K562 (cell line): ENCODE results near the gene PGAP2. TPM values are rescaled to one million over a fixed set of nuclear protein-coding genes. Genes with fewer than 3 reads are reported as not detected.

ENCODE experiments used
- CEBPG ChIP-seq, 3 experiments: fragments of 200-800 bp in 1 of 3; sonication (Bioruptor generic) in 1 of 3; sonication (generic) in 1 of 3; formaldehyde crosslinking in 1 of 3; IDR thresholded peaks in 2 of 3; conservative IDR thresholded peaks in 1 of 3; 2 replicates each; pipeline versions ENCODE4 v1.6.1 to v1.8.0; 2016 to 2022; ENCODE audit warnings: missing compliant biosample characterization in 2 of 3, missing genetic modification characterization in 2 of 3, mild to moderate bottlenecking in 1 of 3, missing genetic modification reagents in 1 of 3
- CTCF ChIP-seq, 3 experiments: IDR thresholded peaks in 2 of 3; conservative IDR thresholded peaks in 1 of 3; 2 replicates each; pipeline ENCODE4 v1.5.1; 2011 to 2012; ENCODE audit warnings: low read length in 3 of 3, mild to moderate bottlenecking in 3 of 3, control low read depth in 2 of 3, improper control_type of control experiment in 1 of 3, inconsistent platforms in 1 of 3, low read depth in 1 of 3, mixed read lengths in 1 of 3, moderate library complexity in 1 of 3; ENCODE audit not compliant: insufficient read depth in 2 of 3
- RAD21 ChIP-seq, 2 experiments: fragments of 250-450 bp in 1 of 2; fragments of 450-650 bp in 1 of 2; sonication (Bioruptor Pico) in 1 of 2; formaldehyde crosslinking in 1 of 2; IDR thresholded peaks in 1 of 2; conservative IDR thresholded peaks in 1 of 2; 2 replicates each; pipeline versions ENCODE4 v1.4.0 to v1.8.0; 2020 to 2022; ENCODE audit warnings: mild to moderate bottlenecking in 2 of 2, moderate library complexity in 1 of 2
- ZNF140 ChIP-seq: fragments of 250-450 bp; sonication (Bioruptor Pico); IDR thresholded peaks from 2 replicates; pipeline ENCODE4 v1.8.0; 2021; ENCODE audit warnings: moderate library complexity, mild to moderate bottlenecking, inconsistent platforms
- ZNF24 ChIP-seq: fragments of 450-650 bp; IDR thresholded peaks from 2 replicates; pipeline ENCODE4 v1.6.1; 2016
- ZNF561 ChIP-seq: fragments of 450-650 bp; formaldehyde crosslinking; conservative IDR thresholded peaks from 2 replicates; pipeline ENCODE4 v1.4.0; 2020; ENCODE audit warnings: mild to moderate bottlenecking, moderate library complexity
- polyA plus RNA-seq, 8 experiments: library from polyadenylated mRNA; depleted of rRNA in 4 of 8; stranded (reverse) in 5 of 8; unstranded in 3 of 8; fragments of >200 nt; fragmentation: Nextera tagmentation in 2 of 8; fragmentation: Illumina TruSeq in 1 of 8; extraction: Ambion mirVana in 2 of 8; extraction: Trizol in 1 of 8; gene quantifications; 2 replicates each; pipeline versions ENCODE4 v1.2.1 to v1.2.3, GENCODE V29; 2011 to 2014; ENCODE audit warnings: inconsistent platforms in 1 of 8, missing spikeins in 1 of 8
- total RNA-seq, 7 experiments: library from RNA; depleted of rRNA in 6 of 7; stranded (reverse); fragments of >200 nt in 6 of 7; fragmentation: Illumina TruSeq in 2 of 7; extraction: Trizol in 2 of 7; gene quantifications; 2 replicates each; pipeline versions ENCODE4 v1.2.1 to v1.2.3, GENCODE V29; 2011 to 2021; ENCODE audit warnings: low replicate concordance in 1 of 7
- TF ChIP-seq, protein P1 (sequence below): fragments of 450-650 bp; IDR thresholded peaks from 2 replicates; pipeline ENCODE4 v1.6.1; 2017; ENCODE audit warnings: antibody characterized with exemption, mild to moderate bottlenecking
- TF ChIP-seq, protein P2 (sequence below): fragments of 450-650 bp; formaldehyde crosslinking; IDR thresholded peaks from 2 replicates; pipeline ENCODE4 v1.4.0; 2020; ENCODE audit warnings: mild to moderate bottlenecking, moderate library complexity

Gene PGAP2
- total and polyA plus RNA-seq, 9 of the 15 experiments (the other 6 are each of a cell fraction or from before 2014, with no cell fraction given) = 17.9 to 47.2 (median 33.7) TPM

GRCh38 chr11:3849297-3849874 lies 41.0 kb downstream of the PGAP2 start (continued):
- TF ChIP-seq, protein P1, sequence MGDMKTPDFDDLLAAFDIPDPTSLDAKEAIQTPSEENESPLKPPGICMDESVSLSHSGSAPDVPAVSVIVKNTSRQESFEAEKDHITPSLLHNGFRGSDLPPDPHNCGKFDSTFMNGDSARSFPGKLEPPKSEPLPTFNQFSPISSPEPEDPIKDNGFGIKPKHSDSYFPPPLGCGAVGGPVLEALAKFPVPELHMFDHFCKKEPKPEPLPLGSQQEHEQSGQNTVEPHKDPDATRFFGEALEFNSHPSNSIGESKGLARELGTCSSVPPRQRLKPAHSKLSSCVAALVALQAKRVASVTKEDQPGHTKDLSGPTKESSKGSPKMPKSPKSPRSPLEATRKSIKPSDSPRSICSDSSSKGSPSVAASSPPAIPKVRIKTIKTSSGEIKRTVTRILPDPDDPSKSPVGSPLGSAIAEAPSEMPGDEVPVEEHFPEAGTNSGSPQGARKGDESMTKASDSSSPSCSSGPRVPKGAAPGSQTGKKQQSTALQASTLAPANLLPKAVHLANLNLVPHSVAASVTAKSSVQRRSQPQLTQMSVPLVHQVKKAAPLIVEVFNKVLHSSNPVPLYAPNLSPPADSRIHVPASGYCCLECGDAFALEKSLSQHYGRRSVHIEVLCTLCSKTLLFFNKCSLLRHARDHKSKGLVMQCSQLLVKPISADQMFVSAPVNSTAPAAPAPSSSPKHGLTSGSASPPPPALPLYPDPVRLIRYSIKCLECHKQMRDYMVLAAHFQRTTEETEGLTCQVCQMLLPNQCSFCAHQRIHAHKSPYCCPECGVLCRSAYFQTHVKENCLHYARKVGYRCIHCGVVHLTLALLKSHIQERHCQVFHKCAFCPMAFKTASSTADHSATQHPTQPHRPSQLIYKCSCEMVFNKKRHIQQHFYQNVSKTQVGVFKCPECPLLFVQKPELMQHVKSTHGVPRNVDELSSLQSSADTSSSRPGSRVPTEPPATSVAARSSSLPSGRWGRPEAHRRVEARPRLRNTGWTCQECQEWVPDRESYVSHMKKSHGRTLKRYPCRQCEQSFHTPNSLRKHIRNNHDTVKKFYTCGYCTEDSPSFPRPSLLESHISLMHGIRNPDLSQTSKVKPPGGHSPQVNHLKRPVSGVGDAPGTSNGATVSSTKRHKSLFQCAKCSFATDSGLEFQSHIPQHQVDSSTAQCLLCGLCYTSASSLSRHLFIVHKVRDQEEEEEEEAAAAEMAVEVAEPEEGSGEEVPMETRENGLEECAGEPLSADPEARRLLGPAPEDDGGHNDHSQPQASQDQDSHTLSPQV = 0 out of 2 replicates have a peak, but pooled peaks have one; percentile 26
- TF ChIP-seq ZNF24 = peak; percentile 49; the same call in 1 of the 2 replicates
- TF ChIP-seq ZNF561 (CRISPR knock-in tag) = no peak
- TF ChIP-seq ZNF140 (CRISPR knock-in tag) = no peak
- TF ChIP-seq, protein P2, sequence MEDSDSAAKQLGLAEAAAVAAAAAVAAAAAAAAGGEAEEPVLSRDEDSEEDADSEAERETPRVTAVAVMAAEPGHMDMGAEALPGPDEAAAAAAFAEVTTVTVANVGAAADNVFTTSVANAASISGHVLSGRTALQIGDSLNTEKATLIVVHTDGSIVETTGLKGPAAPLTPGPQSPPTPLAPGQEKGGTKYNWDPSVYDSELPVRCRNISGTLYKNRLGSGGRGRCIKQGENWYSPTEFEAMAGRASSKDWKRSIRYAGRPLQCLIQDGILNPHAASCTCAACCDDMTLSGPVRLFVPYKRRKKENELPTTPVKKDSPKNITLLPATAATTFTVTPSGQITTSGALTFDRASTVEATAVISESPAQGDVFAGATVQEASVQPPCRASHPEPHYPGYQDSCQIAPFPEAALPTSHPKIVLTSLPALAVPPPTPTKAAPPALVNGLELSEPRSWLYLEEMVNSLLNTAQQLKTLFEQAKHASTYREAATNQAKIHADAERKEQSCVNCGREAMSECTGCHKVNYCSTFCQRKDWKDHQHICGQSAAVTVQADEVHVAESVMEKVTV (CRISPR knock-in tag) = peak; percentile 59; the same call in 1 of the 2 replicates
- peak; percentile 81 to 83 for TF ChIP-seq RAD21 (CRISPR knock-in tag; conservative IDR thresholded peaks at IDR 0.05 in 1 of 2, IDR thresholded peaks at IDR 0.05 in 1 of 2)
- 0 out of 2 replicates have a peak, but pooled peaks have one; percentile 24 for TF ChIP-seq CEBPG (CRISPR knock-in tag; IDR thresholded peaks at IDR 0.05)
- TF ChIP-seq CEBPG (tag; conservative IDR thresholded peaks at IDR 0.05 in 1 of 2, IDR thresholded peaks at IDR 0.05 in 1 of 2) = peak in 1 of 2 experiments; percentile 29; a peak in 1 of 4 replicates
- TF ChIP-seq CTCF (IDR thresholded peaks at IDR 0.05 in 2 of 3, conservative IDR thresholded peaks at IDR 0.05 in 1 of 3; ENCODE audit: insufficient read depth in 2 of 3, low read depth in 1 of 3, low read length in 3 of 3) = peak; percentile 72 to 82 (median 78)
